Endothelial cell of umbilical vein (primary cell): ENCODE data around the gene SUSD2. TPM values are rescaled to one million over a fixed set of nuclear protein-coding genes. Genes with fewer than 3 reads are reported as not detected.
A peak's percentile ranks its signal among the peaks of the same experiment; 100 is the strongest.

Source experiments
- BruUV-seq: library from RNA; stranded (reverse); fragments of 400-500 nt; replicated peaks from 2 replicates; lab custom pipeline; 2021; lab: Mats Ljungman, UMichigan
- CTCF ChIA-PET: fragments of 300-600, 350-600 bp; sonication (Branson Sonifier 250); formaldehyde crosslinking; loops from one replicate; lab custom pipeline; 2021; ENCODE audit warnings: antibody characterized with exemption, inconsistent platforms; lab: Charles Lee
- POLR2A ChIA-PET: fragments of 300-600, 350-600 bp; sonication (Branson Sonifier 250); formaldehyde crosslinking; loops from one replicate; lab custom pipeline; 2021; ENCODE audit warnings: antibody characterized with exemption, inconsistent platforms; lab: Charles Lee
- DNase-seq: peaks from one replicate; pipeline ENCODE4 v3.0.0-alpha.2; 2011; ENCODE audit warnings: low read depth, low spot score
- FAIRE-seq: peaks from 2 replicates; lab custom pipeline; 2011; peaks lifted over from hg19 to GRCh38; lab: Jason Lieb, UNC
- H2AFZ ChIP-seq: 2 replicates; pipeline ENCODE4 v1.6.0; 2012; ENCODE audit warnings: low read depth, low read length, control low read depth, inconsistent platforms
- H3K27ac ChIP-seq: 2 replicates; pipeline ENCODE4 v1.5.1; 2011; ENCODE audit warnings: low read depth, mild to moderate bottlenecking, control low read depth, low read length, moderate library complexity; ENCODE audit not compliant: insufficient read depth
- H3K27me3 ChIP-seq, 2 experiments: 2 replicates each; pipeline versions ENCODE4 v1.6.0 to v1.6.1; 2011; ENCODE audit warnings: low read length in 2 of 2, mixed read lengths in 1 of 2; ENCODE audit not compliant: control insufficient read depth in 2 of 2, insufficient read depth in 2 of 2
- H3K36me3 ChIP-seq, 2 experiments: 2 replicates in 1 of 2; 3 replicates in 1 of 2; pipeline ENCODE4 v1.5.1; 2011; ENCODE audit warnings: low read length in 2 of 2, mild to moderate bottlenecking in 1 of 2, moderate library complexity in 1 of 2; ENCODE audit not compliant: control insufficient read depth in 2 of 2, insufficient read depth in 2 of 2; ENCODE audit errors: extremely low read depth in 1 of 2
- H3K4me1 ChIP-seq: 3 replicates; pipeline ENCODE4 v1.5.1; 2011; ENCODE audit warnings: mild to moderate bottlenecking, low read length; ENCODE audit not compliant: control insufficient read depth, insufficient read depth; ENCODE audit errors: extremely low read depth
- H3K4me2 ChIP-seq: 2 replicates; pipeline ENCODE4 v1.6.1; 2011; ENCODE audit warnings: low read length, control low read depth, mixed read lengths; ENCODE audit not compliant: insufficient read depth
- H3K4me3 ChIP-seq, 3 experiments: fragments of 200-600 bp in 1 of 3; sonication (generic), shearing (Covaris generic) in 1 of 3; replicated peaks in 1 of 3; 2 replicates each; pipeline ENCODE4 v1.5.1; 2011 to 2016; ENCODE audit warnings: control low read depth in 3 of 3, low read length in 3 of 3, mild to moderate bottlenecking in 2 of 3, inconsistent platforms in 1 of 3, low read depth in 1 of 3, moderate library complexity in 1 of 3; ENCODE audit not compliant: insufficient read depth in 1 of 3
- H3K79me2 ChIP-seq: 2 replicates; pipeline ENCODE4 v1.6.0; 2012; ENCODE audit warnings: low read length, inconsistent platforms; ENCODE audit not compliant: control insufficient read depth, insufficient read depth
- H3K9ac ChIP-seq: replicated peaks from 2 replicates; pipeline ENCODE3; 2011; ENCODE audit warnings: low read length, control low read depth; ENCODE audit not compliant: insufficient read depth; ENCODE audit errors: extremely low read depth
- H3K9me1 ChIP-seq: replicated peaks from 3 replicates; pipeline ENCODE4 v1.6.0; 2011; ENCODE audit warnings: mild to moderate bottlenecking, low read length; ENCODE audit not compliant: control insufficient read depth, insufficient read depth; ENCODE audit errors: extremely low read depth
- H3K9me3 ChIP-seq: replicated peaks from 2 replicates; pipeline ENCODE4 v1.5.1; 2012; ENCODE audit warnings: low read length, inconsistent platforms; ENCODE audit not compliant: control insufficient read depth, insufficient read depth
- H4K20me1 ChIP-seq: replicated peaks from 2 replicates; pipeline ENCODE3; 2011; ENCODE audit warnings: mild to moderate bottlenecking, low read length; ENCODE audit not compliant: control insufficient read depth, insufficient read depth; ENCODE audit errors: extremely low read depth
- CTCF ChIP-seq, 2 donors: IDR thresholded peaks; 1 replicate in 1 of 2; 2 replicates in 1 of 2; pipeline ENCODE4 v1.5.1; 2011; ENCODE audit warnings: low read length in 2 of 2, mild to moderate bottlenecking in 2 of 2, moderate library complexity in 2 of 2, control low read depth in 1 of 2, inconsistent platforms in 1 of 2, low read depth in 1 of 2; ENCODE audit not compliant: insufficient read depth in 1 of 2; ENCODE audit errors: extremely low read depth in 1 of 2
- EZH2 ChIP-seq: IDR thresholded peaks from 2 replicates; pipeline ENCODE4 v1.6.1; 2012; ENCODE audit warnings: borderline replicate concordance, low read depth, mild to moderate bottlenecking, moderate library complexity, low read length, inconsistent platforms; ENCODE audit not compliant: severe bottlenecking
- FOS ChIP-seq: IDR thresholded peaks from 2 replicates; pipeline ENCODE4 v1.6.1; 2011; ENCODE audit warnings: mild to moderate bottlenecking, low read length, moderate library complexity, borderline replicate concordance; ENCODE audit not compliant: insufficient read depth
- GATA2 ChIP-seq: IDR thresholded peaks from 2 replicates; pipeline ENCODE4 v1.7.0; 2011; ENCODE audit warnings: low read depth, mild to moderate bottlenecking, moderate library complexity, mixed read lengths, low read length; ENCODE audit not compliant: insufficient read length, insufficient read depth
- JUN ChIP-seq: IDR thresholded peaks from 2 replicates; pipeline ENCODE4 v1.6.1; 2011; ENCODE audit warnings: borderline replicate concordance, low read depth; ENCODE audit not compliant: insufficient read length, insufficient read depth
- MAX ChIP-seq: IDR thresholded peaks from 2 replicates; pipeline ENCODE4 v1.6.1; 2011; ENCODE audit not compliant: insufficient read depth, insufficient read length
- MYC ChIP-seq: IDR thresholded peaks from one replicate; pipeline ENCODE4 v1.6.1; 2011; ENCODE audit warnings: mild to moderate bottlenecking, low read depth, low read length
- POLR2A ChIP-seq: IDR thresholded peaks from 2 replicates; pipeline ENCODE4 v1.6.1; 2012; ENCODE audit warnings: low read depth, mild to moderate bottlenecking, control low read depth, low read length
- POLR2AphosphoS5 ChIP-seq: IDR thresholded peaks from 2 replicates; pipeline ENCODE4 v1.6.1; 2012; ENCODE audit warnings: low read depth, mild to moderate bottlenecking, control low read depth, low read length, moderate library complexity; ENCODE audit not compliant: insufficient read depth
- dilution Hi-C: fragments of 300-500 bp; cut with MboI; formaldehyde crosslinking; loops from one replicate; pipeline ENCODE4 v1.15.0; 2019; ENCODE audit warnings: low sequenced_read_pairs; ENCODE audit not compliant: extremely low pct_ligation_motif_present
- intact Hi-C: fragments of 100-400 bp; cut with micrococcal nuclease; formaldehyde crosslinking; loops from one replicate; pipeline ENCODE4 v1.10.0; 2022
- polyA plus RNA-seq, 4 experiments: library from polyadenylated mRNA; depleted of rRNA in 3 of 4; stranded (reverse) in 3 of 4; unstranded in 1 of 4; fragments of >200 nt; gene quantifications; 2 replicates each; pipeline versions ENCODE4 v1.2.1 to v1.2.3, GENCODE V29; 2011 to 2012; ENCODE audit warnings: missing spikeins in 1 of 4
- total RNA-seq: library from RNA; stranded (reverse); gene quantifications from 2 replicates; pipeline ENCODE4 v1.2.3, GENCODE V29; 2021

Gene SUSD2
- total and polyA plus RNA-seq, 2 donors (not counting 3 experiments of a cell fraction or from before 2014, with no cell fraction given) = 0.26 to 0.27 TPM

- POLR2A ChIA-PET = no interaction called here
- Histone ChIP-seq H3K36me3 (peaks cover 0 to 4% of the 10 kb centered on the region in 2 experiments), H2AFZ (no peak overlapping the region), H3K4me3 (no peak overlapping the region), H3K9me3 (no peaks in the 10 kb centered on the region), H3K9me1 (no peaks in the 10 kb centered on the region), H3K4me2 (no peak overlapping the region), H3K27ac (no peak overlapping the region), H3K27me3 (no peaks in the 10 kb centered on the region), H3K79me2 (no peaks in the 10 kb centered on the region), H4K20me1 (no peaks in the 10 kb centered on the region), H3K4me1 (peaks cover 15% of the 10 kb centered on the region), H3K9ac (no peak overlapping the region)
- TF ChIP-seq MYC (no peak), POLR2AphosphoS5 (no peak), JUN (no peak), GATA2 (no peak), EZH2 (no peak), FOS (no peak), MAX (no peak), POLR2A (no peak), CTCF (IDR thresholded peaks at IDR 0.05; ENCODE audit: extremely low read depth in 1 of 2, insufficient read depth in 1 of 2, low read depth in 1 of 2, low read length in 2 of 2) (no peak)
- intact Hi-C loops (no loop called here), dilution Hi-C loops (no loop called here)
- CTCF ChIA-PET = interaction anchor here (0.8 to 2.8 kb wide), 11 partner anchors 8 to 142 kb away, joined by 3 to 21 read pairs (median 5); no protein-coding TSS in a partner anchor
- peak; percentile 47 for DNase-seq
- FAIRE-seq = no peak
- BruUV-seq = no TSS peak
Measured at GRCh38 chr22:24145446-24146193, 35.7 kb upstream of the SUSD2 start.
